Measurements from ENCODE around the gene DENND1B.

GRCh38 chr1:197480446-197480845, 294.8 kb downstream of the DENND1B start:
- TF ChIP-seq POLR2AphosphoS5 (IDR thresholded peaks at IDR 0.05; ENCODE audit: low read depth, low read length) (no peak), POLR2A (IDR thresholded peaks at IDR 0.05; ENCODE audit: low read depth, low read length) (no peak)

Measured in GM12891 (cell line).